Left lung (tissue), 10 donors: Measurements from ENCODE around the gene UGT2A3. TPM values are rescaled to one million over a fixed set of nuclear protein-coding genes. Genes with fewer than 3 reads are reported as not detected.
"Not testable (repeated sequence)": the region's sequence is repeated elsewhere in the genome, so short reads cannot be mapped to it uniquely, and the experiment has no call there.

Experiments used
- ATAC-seq: fragments of 200-7000 bp; cut with Tn5 transposase; one replicate; pipeline ENCODE4 v1.9.1; 2020; ENCODE audit warnings: moderate library complexity
- DNase-seq, 4 donors: peaks; one replicate each; pipeline ENCODE4 v3.0.0-alpha.2; 2013 to 2020
- H3K27ac ChIP-seq, 2 donors: fragments of 200-600 bp; sonication (generic) in 1 of 2; one replicate each; pipeline versions ENCODE4 v1.5.0 to v1.8.0; 2020 to 2021
- H3K27me3 ChIP-seq, 2 donors: fragments of 200-600 bp; sonication (generic) in 1 of 2; one replicate each; pipeline versions ENCODE4 v1.5.0 to v1.8.0; 2020 to 2021
- H3K36me3 ChIP-seq, 2 donors: fragments of 200-600 bp; sonication (generic) in 1 of 2; one replicate each; pipeline versions ENCODE4 v1.5.0 to v1.8.0; 2020 to 2021
- H3K4me1 ChIP-seq, 2 donors: fragments of 200-600 bp; one replicate each; pipeline ENCODE4 v1.8.0; 2021
- H3K4me3 ChIP-seq, 2 donors: fragments of 200-600 bp; sonication (generic) in 1 of 2; one replicate each; pipeline versions ENCODE4 v1.5.0 to v1.8.0; 2020 to 2021; ENCODE audit warnings: mild to moderate bottlenecking in 1 of 2
- H3K9me3 ChIP-seq, 2 donors: fragments of 200-600 bp; sonication (generic) in 1 of 2; one replicate each; pipeline versions ENCODE4 v1.5.0 to v1.8.0; 2020 to 2021
- CTCF ChIP-seq, 2 donors: fragments of 200-600 bp; sonication (generic) in 1 of 2; IDR thresholded peaks; one replicate each; pipeline versions ENCODE4 v1.5.0 to v1.8.0; 2021; ENCODE audit warnings: antibody characterized with exemption in 2 of 2
- intact Hi-C, 2 donors: fragments of 100-400 bp; cut with DNase I; formaldehyde crosslinking; loops; one replicate each; pipeline versions ENCODE4 v1.11.2 to v1.14.2; 2022
- polyA plus RNA-seq, 6 donors: library from polyadenylated mRNA; unstranded; fragments of 120-200 nt; gene quantifications; one replicate each; pipeline ENCODE4 v1.2.1, GENCODE V29; 2013; ENCODE audit not compliant: insufficient read length in 6 of 6
- total RNA-seq, 2 donors: library from RNA; stranded (reverse); fragmentation: NEBNext Ultra II Directional; extraction: Animal tissue kit (Norgen Biotek cat#: 25700); gene quantifications; one replicate each; pipeline ENCODE4 v1.2.1, GENCODE V29; 2021
- donor health status: DM: no; HTN: yes; CAD: no.
- donor health status: DM: no; HTN: no; CAD: no.

UGT2A3 gene
- total and polyA plus RNA-seq, 8 donors: 1.5 to 23.3 (median 5.2) TPM; not detected in 2

- TF ChIP-seq CTCF (IDR thresholded peaks at IDR 0.05): no peak
- no peak for DNase-seq
These were observed 33.8 kb upstream of the UGT2A3 start for GRCh38 chr4:68985442-68985841.

GRCh38 chr4:68984947-68985346 lies 33.3 kb upstream of the UGT2A3 start:
- Histone ChIP-seq H3K36me3 (no peaks in the 10 kb centered on the region), H3K27ac (no peak overlapping the region), H3K27me3 (no peaks in the 10 kb centered on the region), H3K9me3 (peaks cover 0 to 2% of the 10 kb centered on the region in 2 donors), H3K4me1 (no peaks in the 10 kb centered on the region), H3K4me3 (no peak overlapping the region)
- intact Hi-C loops: no loop called here
- TF ChIP-seq CTCF (IDR thresholded peaks at IDR 0.05): no peak
- DNase-seq (no peak), ATAC-seq (no peak)

More at GRCh38 chr4:68985442-68985841, 33.8 kb upstream of the UGT2A3 start:
- peaks cover 0 to 2% of the 10 kb centered on the region in 2 donors for H3K9me3 ChIP-seq
- no peak overlapping the region for H3K4me3 ChIP-seq
- ATAC-seq: no peak
- intact Hi-C loops: no loop called here
- no peaks in the 10 kb centered on the region for H3K36me3 ChIP-seq
- H3K27ac ChIP-seq: no peak overlapping the region
- no peaks in the 10 kb centered on the region for H3K27me3 ChIP-seq
- no peaks in the 10 kb centered on the region for H3K4me1 ChIP-seq

GRCh38 chr4:68963374-68963773 lies 11.8 kb upstream of the UGT2A3 start:
- Histone ChIP-seq H3K36me3 (no peaks in the 10 kb centered on the region), H3K9me3 (no peaks in the 10 kb centered on the region), H3K27ac (no peak overlapping the region), H3K27me3 (no peaks in the 10 kb centered on the region), H3K4me1 (no peaks in the 10 kb centered on the region), H3K4me3 (no peak overlapping the region)
- ATAC-seq (no peak), DNase-seq (no peak)
- no peak for TF ChIP-seq CTCF (IDR thresholded peaks at IDR 0.05)
- intact Hi-C loops: no loop called here

GRCh38 chr4:68962868-68963267 lies 11.3 kb upstream of the UGT2A3 start:
- TF ChIP-seq CTCF (IDR thresholded peaks at IDR 0.05): no peak
- intact Hi-C loops: no loop called here
- ATAC-seq (no peak), DNase-seq (no peak)
- Histone ChIP-seq H3K4me3 (no peak overlapping the region), H3K4me1 (no peaks in the 10 kb centered on the region), H3K36me3 (no peaks in the 10 kb centered on the region), H3K27ac (no peak overlapping the region), H3K9me3 (no peaks in the 10 kb centered on the region), H3K27me3 (no peaks in the 10 kb centered on the region)

GRCh38 chr4:68960294-68961163 lies 8.9 kb upstream of the UGT2A3 start:
- no peak for TF ChIP-seq CTCF (IDR thresholded peaks at IDR 0.05)
- Histone ChIP-seq H3K4me1 (no peaks in the 10 kb centered on the region), H3K27ac (no peak overlapping the region), H3K9me3 (no peaks in the 10 kb centered on the region), H3K4me3 (no peak overlapping the region), H3K36me3 (no peaks in the 10 kb centered on the region), H3K27me3 (no peaks in the 10 kb centered on the region)
- no peak for DNase-seq
- intact Hi-C loops: no loop called here
- no peak for ATAC-seq

GRCh38 chr4:68959085-68959484 lies 7.5 kb upstream of the UGT2A3 start:
- ATAC-seq, DNase-seq: not testable (repeated sequence)

More at GRCh38 chr4:68959085-68959484, 7.5 kb upstream of the UGT2A3 start:
- H3K27ac ChIP-seq, H3K36me3 ChIP-seq, H3K4me1 ChIP-seq, H3K9me3 ChIP-seq, intact Hi-C loops, H3K27me3 ChIP-seq, H3K4me3 ChIP-seq: not testable (repeated sequence)
